ENCODE data around the gene PRKCA.

PRKCA gene

GRCh38 chr17:66726846-66727245 lies 424.4 kb downstream of the PRKCA start:
- no peak for DNase-seq

DNA sequence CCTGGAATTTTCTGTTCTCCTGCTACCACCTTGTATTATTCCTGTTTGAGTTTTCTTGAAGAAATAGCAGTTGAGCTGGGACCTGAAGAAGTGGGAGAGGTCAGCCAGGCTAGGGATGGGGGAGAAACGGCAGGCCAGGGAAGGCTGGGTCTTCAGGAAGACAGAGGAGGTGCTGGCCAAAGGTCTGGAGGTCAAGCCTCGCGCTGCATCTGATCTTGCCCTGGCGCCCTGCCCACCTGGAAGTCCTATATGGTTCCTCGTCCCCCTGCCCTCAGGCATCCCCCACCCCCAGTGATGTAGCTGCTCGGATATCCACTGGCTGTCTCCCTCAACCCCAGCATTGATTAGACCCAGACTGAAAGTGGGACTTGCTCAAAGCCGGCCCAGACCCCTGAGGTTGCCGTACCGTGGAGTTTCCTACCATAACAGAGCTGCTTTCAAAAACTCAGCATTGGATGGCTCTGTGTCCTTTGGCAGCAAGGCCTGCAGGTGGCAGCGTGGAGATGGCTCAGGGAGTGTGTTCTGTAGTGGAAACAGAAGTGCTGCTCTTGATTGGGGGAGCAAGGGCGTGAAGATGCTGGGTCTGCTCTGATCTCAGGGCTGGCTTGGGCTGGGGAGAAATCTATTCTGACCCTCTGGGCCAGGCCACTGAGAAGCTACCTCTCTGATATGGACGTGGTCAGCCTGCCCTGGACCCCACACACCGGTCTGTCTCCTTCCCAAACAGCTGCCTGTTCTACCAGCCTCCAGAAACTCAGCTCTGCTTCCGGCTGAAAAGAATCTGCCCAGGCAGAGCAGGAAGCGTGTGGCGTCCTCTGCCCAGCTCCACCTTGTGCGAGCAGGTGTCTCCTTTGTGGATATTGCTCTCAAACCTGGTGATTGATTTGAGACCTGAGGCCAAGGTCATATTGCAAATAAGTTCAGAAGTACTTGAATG lies 425.5 kb downstream of the PRKCA start:
- DNase-seq, result peak in 2 of 3 experiments; percentile 81 to 90

DNA sequence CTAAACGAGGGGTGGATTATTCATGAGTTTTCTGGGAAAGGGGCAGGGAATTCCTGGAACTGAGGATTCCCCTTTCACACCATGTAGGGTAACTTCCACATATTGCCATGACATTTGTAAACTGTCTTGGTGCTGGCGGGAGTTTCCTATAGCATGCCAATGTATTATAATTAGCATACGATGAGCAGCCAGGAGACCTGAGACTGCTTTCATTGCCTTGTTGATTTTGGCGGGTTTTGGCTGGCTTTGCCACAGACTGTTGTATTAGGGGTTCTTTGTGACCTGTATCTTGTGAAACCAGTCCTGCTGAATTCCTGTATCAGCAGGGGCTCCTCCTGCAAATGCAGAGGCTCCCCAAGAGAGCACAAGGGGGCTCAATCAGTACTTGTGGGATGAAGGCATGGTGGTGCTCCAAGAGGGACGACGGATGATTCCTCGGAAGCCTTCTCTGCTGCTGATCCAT lies 428.1 kb downstream of the PRKCA start:
- DNase-seq, result peak in 1 of 3 experiments; percentile 3

- no peak for DNase-seq
Measured at GRCh38 chr17:66733759-66734158, 431.3 kb downstream of the PRKCA start.

DNA sequence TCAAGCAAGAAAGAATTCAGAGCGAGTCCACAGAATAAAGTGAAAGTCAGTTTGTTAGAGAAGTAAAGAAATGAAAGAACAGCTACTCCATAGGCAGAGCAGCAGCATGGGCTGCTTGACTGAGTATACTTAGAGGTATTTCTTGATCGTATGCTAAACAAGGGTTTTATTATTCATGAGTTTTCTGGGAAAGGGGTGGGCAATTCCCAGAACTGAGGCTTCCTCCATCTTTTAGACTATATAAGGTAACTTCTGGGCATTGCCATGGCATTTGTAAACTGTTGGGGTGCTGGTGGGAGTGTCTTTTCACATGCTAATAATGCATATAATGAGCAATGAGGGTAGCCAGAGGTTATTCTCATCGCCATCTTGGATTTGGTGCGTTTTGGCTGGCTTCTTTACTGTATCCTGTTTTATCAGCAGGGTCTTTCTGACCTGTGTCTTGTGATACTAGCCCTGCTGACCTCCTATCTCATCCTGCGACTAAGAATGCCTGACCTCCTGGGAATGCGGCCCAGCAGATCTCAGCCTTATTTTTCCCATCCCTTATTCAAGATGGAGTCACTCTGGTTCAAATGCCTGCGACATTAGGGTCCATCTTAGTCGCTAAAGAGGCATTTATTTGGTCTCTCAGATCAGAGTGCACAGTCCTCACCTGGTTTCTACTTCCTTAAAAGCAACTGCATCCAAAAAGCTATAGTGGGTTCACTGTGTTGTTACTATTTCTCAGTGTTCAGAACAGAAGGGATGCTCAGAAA lies 432.0 kb downstream of the PRKCA start:
- no peak for DNase-seq

GRCh38 chr17:66737524-66737923 lies 435.1 kb downstream of the PRKCA start:
- peak in 1 of 3 experiments; percentile 4 for DNase-seq

DNA sequence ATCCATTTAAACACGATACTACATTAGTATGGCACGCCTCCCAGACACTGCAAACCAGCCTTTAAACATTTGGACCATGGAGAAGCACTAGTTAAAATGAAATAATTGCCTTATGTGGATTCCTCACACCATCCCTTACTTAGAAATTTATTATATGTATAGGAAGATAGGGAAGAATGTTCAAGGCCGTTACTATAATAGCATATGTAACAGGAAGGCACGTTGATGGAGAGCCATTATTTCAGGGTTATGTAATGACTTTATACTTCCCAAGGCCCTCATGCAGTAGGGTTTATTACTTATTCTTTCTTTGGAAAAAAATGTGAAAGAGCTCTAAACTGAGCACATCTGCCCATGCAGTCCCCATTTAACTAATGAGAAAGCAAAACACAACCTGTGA lies 435.9 kb downstream of the PRKCA start:
- DNase-seq, result no peak

GRCh38 chr17:66739553-66739952 lies 437.1 kb downstream of the PRKCA start:
- no peak for DNase-seq

DNA sequence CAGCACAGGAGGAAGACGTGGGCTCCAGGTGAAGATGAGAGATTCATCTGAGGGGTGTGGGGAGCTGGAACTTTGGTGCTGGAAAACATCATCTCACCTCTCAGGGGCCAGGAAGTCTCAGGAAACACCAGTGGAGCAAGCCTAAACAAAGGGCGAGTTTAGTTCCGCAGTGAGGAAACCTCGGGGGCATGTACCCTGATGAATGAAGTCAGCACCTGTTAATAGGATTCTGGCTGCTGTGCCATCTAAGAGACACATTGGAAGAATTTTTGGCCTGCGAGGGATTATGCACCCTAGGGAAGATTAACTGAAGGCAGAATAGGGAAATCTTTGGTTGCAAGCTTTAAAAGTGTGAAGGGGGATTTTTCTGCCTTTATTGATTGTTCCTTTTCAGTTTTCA lies 437.8 kb downstream of the PRKCA start:
- DNase-seq, result no peak

DNA sequence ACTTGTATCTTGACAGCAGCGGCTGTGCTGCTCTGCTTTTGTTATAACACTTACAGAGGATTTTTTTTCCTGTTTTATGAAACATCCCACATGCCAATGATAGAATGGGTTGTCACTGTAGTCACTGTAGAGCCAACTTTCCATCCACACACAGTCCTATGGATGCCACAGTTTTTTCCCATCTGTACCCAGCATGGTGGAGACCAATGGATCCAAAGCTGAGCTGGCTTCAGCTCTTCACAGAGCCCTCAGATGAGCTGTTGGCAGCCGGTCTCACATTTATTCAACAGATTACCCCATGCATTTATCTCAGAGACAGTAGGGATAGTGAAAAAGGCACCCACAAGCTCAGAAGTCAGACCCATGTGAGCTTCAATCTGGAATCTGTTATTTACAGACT lies 441.1 kb downstream of the PRKCA start:
- no peak for DNase-seq

GRCh38 chr17:66746736-66747135 lies 444.3 kb downstream of the PRKCA start:
- no peak for DNase-seq

DNA sequence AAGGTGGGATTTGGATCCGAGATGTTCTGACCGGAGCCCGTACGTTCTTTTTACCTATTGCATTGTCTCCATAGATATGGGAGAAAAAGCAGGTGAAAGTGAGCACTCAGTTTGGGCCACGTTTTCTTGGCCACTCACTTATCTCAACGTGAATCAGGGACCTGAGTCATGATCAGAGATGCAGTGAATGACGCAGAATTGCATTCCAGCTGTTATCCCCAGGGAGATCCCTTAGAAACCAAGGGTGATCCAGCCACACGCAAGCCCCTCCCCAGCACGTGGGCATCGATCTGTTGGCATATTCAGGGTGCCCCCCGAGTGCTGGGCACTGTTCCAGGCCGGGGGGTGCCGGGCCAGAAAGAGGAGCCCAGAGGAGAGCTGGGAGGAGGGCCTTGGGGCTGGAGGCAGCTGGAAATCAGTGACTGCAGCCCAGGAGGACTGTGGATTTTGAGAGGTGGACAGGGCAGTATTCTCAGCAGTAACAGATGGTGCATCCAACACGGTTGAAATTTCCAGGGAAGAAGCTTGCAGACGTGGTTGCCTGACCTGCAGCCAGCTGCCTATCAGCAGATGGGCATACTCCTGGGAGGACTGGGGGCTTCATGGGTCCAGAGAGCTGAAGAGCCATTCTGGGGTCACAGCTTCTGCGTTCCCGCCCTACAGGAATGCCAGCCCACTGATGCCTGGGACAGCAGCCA lies 445.3 kb downstream of the PRKCA start:
- no peak for DNase-seq

GRCh38 chr17:66748578-66748977 lies 446.2 kb downstream of the PRKCA start:
- no peak for DNase-seq

- DNase-seq, result no peak
Measured at GRCh38 chr17:66749217-66749832, 446.9 kb downstream of the PRKCA start.

DNA sequence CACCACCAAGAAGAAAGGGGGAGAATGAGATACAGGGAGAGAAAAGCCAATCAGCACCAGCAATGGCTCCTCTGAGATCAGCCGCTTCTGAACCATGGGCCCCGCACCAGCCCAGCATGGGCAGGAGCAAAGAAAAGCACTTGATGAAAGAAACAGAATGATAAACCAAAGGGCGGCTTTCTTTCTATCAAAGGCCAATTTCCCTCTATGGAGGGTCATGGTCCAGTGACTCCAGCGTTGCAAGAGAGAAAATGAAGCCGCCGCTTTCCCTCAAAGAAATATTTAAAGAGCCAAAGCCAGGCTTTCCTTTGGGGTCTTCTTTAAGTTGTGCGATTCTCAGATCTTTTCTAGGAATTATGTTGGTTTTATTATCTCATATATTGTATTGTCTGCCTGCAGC lies 447.7 kb downstream of the PRKCA start:
- no peak for DNase-seq

GRCh38 chr17:66750781-66751543 lies 448.5 kb downstream of the PRKCA start:
- no peak for DNase-seq

GRCh38 chr17:66751771-66752170 lies 449.4 kb downstream of the PRKCA start:
- DNase-seq, result no peak

DNA sequence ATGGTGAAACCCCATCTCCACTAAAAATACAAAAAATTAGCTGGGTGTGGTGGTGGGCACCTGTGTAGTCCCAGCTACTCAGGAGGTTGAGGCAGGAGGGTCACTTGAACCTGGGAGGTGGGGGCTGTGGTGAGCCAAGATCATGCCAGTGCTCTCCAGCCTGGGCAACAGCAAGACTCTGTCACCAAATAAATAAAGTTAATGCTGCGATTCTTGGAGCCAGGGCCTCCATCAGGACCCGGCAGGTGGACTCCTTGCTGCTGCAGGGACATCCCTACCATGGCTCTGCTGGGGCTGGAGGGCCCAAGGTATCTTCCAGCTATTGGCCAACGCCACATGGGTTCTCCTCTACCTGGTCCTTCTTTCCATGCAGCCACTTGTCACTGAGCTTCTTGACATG lies 450.0 kb downstream of the PRKCA start:
- no peak for DNase-seq

DNA sequence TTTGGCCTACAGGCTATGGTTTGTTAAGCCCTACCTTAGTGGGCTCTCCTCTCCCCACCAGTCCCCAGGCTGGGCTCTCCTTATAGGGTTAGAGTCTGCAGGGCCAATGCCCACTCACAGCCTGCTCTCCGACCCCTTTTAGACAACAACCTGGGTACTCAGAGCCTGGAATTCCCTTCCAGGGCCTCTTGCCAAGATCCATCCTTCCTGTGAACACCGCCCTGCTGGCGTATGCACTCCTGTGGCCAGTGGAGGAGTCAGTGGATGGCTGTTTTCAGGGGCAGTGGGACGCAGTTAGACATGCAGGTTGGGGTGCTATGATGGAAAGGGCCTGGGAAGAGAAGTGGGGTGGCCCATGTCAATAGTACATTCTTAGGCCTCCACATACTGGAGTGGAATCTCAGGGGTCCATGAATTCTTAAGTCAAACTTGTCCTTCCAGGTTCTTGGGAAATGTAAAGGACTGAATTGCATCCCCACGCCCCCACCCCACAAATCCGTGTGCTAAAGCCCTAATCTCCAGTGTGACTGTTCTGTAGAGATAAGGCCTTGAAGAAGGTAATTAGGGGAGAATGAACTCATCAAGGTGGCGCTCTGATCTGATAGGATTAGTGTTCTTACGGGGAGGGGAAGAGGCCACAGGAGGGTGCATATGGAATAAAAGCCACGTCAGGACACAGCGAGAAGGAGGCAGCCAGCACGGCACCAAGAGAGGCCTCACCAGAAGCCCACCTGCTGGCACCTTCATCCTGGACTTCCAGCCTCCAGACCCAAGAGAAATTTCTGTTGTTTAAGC lies 450.9 kb downstream of the PRKCA start:
- DNase-seq, result no peak

GRCh38 chr17:66755101-66755943 lies 452.9 kb downstream of the PRKCA start:
- peak; percentile 84 to 96 (median 86) for DNase-seq

All from NCI-H1417 (cell line).